22Rv1 (cell line): ENCODE data around the gene FECH.

Source experiments
- ZFX ChIP-seq: fragments of 450-650 bp; IDR thresholded peaks from 2 replicates; pipeline ENCODE4 v1.6.1; 2017; ENCODE audit warnings: antibody characterized with exemption, borderline replicate concordance
- TF ChIP-seq, protein P1 (sequence below): fragments of 450-650 bp; IDR thresholded peaks from 2 replicates; pipeline ENCODE4 v1.5.1; 2017; ENCODE audit warnings: mild to moderate bottlenecking

DNA sequence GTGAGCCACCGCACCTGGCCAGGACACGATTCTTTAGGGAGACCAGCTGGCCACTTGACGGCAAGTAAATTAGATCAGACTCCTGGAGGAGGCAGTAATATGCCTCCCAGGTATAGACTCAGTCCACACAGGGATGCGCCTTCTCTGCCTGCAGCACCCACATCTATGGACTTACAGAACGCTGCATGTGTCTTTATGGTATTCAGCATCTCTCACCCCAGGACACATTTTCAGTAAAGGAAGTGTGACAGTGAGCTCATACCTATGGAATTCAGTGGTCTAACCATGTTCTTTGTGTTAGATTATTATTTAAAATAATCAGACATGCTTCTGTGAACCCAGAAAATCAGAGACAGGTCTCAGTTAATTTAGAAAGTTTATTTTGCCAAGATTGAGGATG, 41.0 kb upstream of the FECH start:
- TF ChIP-seq, protein P1, sequence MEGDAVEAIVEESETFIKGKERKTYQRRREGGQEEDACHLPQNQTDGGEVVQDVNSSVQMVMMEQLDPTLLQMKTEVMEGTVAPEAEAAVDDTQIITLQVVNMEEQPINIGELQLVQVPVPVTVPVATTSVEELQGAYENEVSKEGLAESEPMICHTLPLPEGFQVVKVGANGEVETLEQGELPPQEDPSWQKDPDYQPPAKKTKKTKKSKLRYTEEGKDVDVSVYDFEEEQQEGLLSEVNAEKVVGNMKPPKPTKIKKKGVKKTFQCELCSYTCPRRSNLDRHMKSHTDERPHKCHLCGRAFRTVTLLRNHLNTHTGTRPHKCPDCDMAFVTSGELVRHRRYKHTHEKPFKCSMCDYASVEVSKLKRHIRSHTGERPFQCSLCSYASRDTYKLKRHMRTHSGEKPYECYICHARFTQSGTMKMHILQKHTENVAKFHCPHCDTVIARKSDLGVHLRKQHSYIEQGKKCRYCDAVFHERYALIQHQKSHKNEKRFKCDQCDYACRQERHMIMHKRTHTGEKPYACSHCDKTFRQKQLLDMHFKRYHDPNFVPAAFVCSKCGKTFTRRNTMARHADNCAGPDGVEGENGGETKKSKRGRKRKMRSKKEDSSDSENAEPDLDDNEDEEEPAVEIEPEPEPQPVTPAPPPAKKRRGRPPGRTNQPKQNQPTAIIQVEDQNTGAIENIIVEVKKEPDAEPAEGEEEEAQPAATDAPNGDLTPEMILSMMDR = no peak
- TF ChIP-seq ZFX = no peak
